HG03103 (cell line): ENCODE results near the gene HSDL2.
"Not testable (repeated sequence)": the region's sequence is repeated elsewhere in the genome, so short reads cannot be mapped to it uniquely, and the experiment has no call there.

Experiments
- ATAC-seq: cut with Tn5 transposase; IDR thresholded peaks from one replicate; pipeline ENCODE4 v1.9.1; 2021; ENCODE audit warnings: low read depth; ENCODE audit not compliant: unreplicated experiment

HSDL2 gene

DNA sequence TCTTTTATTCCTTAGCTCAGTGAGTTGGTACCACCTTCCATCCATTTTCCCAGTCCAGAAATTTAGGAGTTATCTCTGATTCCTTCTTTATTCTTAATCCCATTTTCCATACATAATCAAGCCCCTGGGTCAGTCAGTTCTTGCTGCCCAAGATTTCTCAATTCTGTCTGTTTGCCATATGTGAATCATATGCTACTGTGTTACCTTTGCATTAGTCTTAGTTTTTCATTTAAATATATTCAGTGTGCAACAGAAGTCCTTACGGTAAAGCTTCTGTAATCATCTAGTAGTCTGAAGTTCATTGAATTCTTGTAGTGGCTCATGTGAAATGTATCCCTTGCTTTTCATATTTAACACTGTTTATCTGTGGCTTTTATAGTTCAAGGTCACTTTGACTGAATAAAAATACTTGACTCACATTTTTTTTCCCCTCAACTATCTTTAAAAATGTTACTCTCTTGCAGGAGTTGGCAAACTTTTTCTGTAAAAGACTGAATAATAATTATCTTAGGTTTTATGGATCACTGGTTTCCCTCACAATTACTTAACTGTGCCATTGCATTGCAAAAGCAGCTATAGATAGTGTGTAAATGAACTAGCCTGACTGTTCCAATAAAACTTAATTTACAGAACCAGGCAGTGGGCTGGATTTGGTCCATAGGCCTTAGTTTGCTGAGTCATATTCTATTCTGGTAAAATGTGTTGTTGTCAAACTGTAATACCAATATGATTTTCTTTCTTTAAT, 113.7 kb downstream of the HSDL2 start:
- ATAC-seq, result no peak

GRCh38 chr9:112494153-112494552, 114.2 kb downstream of the HSDL2 start:
- no peak for ATAC-seq

GRCh38 chr9:112495614-112496013, 115.7 kb downstream of the HSDL2 start:
- ATAC-seq, result no peak

GRCh38 chr9:112496074-112496722, 116.3 kb downstream of the HSDL2 start:
- no peak for ATAC-seq

DNA sequence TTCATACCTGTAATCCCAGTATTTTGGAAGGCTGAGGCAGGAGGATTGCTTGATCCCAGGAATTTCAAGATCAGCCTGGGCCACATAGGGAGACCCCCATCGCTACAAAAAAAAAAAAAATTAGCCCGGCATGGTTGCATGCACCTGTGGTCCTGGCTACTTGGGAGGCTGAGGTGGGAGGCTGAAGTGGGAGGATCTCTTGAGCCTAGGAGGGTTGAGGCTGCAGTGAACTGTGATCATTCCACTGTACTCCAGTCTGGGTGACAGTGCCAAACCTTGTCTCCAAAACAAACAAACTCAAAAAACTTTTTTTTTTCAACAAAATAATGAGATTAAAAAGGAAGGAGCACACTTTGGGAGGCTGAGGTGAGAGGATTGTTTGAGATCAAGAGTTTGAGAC, 120.9 kb downstream of the HSDL2 start:
- no peak for ATAC-seq

DNA sequence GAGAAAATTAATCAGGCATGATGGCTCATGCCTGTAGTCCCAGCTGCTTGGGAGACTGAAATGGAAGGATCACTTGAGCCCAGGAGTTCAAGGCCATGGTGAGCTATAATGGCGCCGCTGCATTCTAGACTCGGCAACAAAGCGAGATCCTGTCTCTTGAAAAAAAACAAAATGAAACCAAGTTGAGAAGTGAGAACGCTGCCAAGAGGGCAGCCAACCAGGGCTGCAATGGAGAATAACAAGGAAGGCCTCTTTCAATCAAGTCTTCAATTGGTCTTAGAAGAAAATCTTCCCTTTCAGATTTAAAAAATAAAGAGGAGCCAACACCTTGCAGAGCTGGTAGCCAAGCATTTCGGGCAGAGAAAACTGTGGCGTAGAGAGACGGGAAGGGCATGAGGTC, 121.4 kb downstream of the HSDL2 start:
- no peak for ATAC-seq

DNA sequence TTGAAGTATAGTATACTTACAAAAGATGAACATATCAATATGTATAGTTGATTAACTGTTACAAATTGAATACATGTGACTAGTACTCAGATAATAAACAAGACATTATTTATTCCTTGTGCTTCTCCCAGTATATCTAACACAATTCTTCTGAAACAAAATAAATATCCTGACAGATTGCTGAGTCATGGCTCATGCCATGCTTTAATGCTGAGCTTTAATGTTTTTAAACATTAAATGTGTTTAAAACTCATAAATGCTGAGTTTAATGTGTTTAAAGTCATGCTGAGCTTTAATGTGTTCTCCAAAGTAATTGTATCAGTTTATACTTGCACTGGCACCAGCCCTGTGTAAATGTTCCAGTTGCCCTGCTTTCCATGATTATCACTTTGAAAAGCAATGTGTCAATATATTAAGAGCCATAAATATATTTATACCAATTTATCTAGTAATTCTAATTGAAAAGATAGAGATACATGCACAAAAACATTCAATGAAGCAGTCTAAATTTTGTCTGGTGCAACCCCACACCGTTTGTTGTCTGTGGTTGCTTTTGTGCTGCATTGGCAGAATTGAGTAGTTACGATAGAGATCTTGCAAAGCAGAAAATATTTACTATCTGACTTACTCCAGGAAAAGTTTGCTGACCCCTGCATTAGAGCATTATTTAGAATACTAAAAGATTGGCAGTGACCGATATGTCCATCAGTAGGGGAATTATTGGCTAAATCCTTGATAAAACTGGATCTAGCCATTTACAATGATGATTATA, 122.5 kb downstream of the HSDL2 start:
- no peak for ATAC-seq

DNA sequence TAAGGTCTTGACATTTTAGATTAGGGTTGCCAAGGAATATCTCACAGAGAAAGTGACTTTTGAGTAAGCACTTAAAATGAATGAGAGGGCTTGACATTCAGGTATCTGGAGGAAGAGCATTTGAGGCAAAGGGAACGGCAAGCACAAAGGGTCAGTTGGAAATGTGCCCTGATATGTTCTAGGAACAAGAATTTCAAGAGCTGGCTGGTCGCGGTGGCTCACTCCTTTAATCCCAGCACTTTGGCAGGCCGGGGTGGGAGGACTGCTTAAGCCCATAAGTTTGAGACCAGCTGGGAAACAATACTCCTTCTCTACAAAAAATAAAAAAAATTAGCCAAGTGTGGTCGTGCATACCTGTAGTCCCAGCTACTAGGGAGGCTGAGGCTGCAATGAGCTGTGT, 123.3 kb downstream of the HSDL2 start:
- no peak for ATAC-seq

DNA sequence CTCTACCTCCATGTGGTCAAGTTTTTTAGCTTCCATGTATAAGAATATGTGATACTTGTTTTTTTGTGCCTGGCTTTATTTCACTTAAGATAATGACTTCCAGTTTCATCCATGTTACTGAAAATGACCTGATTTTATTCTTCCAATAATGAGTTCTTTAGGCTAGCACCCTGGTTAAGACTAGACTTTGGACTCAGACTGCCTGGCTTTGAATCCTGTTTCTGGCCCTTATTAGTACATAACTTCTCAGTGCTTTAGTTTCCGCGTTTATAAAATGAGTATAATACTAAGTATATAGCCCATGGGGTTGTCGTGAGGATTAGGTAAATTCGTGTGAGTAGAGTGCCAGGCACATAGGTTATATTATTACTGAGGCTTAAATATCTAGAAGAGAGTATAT, 125.2 kb downstream of the HSDL2 start:
- ATAC-seq, result no peak

DNA sequence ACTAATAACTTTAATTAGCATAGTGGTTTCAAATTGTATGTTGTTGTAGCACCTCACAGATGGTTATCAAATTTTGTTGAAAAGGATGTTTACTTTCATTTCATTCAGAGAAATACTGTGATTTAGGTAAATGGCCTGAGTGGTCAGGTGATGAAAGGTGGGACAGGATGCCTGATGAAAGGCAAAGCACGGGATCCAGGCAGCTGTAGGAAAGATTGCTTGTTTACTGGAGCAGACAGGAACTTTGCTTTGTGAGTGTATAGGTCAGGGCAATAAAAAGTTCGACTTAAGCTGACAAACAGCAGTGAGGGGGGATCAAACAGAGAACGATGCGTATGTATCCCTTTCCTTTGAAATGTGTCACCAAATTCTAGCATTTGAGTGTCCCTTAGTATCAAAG, 125.7 kb downstream of the HSDL2 start:
- ATAC-seq, result no peak

DNA sequence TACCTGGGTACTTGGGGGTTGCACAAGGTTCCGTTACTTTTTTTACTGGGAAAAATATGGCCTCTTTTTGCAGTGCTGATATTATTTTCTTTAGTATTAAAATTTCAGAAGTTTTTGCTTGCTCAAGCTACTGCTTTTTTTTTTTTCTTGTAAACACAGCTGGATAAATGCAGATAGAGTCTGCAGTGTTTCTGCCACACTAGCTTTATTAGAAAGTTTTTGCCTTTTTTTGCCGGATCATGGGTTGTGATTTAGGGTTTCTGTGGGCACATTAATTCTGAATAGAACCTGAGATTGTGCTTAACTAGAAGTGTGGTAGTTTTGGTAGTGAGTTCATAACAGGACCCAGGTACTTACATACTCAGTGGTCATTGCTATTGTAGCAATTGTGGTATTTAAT, 126.7 kb downstream of the HSDL2 start:
- no peak for ATAC-seq

DNA sequence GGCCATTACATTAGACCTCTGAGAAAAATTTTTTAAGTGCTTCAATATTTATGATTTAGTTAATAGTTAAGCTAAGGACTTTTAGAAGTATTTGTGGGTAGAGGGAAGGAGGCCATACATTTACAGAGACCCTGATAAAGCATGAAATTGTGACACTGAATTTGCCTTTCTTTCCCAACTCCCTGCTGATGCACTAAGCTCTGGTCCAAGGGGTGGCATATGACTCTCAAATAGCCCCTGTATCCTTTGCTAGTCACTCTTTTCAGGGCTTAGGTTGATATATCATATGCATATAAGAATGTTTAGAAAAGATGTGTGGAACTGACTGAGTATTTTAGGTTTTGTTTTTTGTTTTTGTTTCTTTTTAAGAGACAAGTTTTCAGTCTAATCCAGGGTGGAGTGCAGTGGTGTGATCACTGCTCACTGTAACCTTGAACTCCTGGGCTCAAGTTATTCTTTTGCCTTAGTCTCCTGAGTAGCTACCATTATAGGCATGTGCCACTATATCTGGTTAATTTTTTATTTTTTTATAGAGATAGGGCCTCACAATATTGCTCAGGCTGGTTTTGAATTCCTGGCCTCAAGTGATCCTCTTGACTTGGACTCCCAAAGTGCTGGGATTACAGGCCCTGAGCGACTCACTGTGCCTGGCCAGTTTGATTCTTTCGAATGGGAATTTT, 127.2 kb downstream of the HSDL2 start:
- no peak for ATAC-seq

DNA sequence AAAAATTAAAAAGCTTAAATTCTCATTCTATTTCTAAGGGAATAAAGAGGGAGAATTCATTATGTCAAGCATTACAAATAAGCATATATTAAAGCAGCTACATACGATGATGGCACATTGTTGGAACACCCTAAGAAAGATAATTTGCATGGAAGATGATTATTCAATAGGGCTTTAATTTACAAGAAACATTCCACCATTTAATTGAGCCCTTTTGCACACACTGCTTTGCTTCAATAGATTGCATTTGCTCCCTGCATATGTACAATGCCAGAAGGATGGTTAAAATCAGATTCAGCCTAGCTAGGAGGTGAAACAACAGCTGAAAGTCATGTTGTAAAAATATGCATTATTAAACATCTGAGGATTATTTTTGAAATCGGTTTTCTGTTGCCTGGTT, 128.5 kb downstream of the HSDL2 start:
- ATAC-seq, result no peak

- not testable (repeated sequence) for ATAC-seq
Observed at GRCh38 chr9:112512377-112512776, 132.5 kb downstream of the HSDL2 start.

DNA sequence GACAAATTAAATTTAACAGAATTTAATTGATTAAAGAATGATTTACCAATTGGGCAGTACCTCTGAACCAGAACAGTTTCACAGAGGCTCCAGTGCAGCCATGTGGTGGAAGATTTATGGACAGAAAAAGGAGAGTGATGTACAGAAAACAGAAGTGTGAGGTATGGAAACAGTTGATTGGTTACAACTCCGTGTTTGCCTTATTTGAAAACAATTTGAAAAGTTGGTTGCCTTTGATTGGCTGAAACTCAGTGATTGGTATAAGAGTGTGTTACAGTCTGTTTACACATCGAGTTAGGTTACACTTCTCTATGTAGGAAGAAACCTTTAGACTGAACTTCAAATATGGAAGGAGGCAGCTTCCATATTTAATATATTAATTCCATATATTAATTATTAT, 136.9 kb downstream of the HSDL2 start:
- no peak for ATAC-seq

DNA sequence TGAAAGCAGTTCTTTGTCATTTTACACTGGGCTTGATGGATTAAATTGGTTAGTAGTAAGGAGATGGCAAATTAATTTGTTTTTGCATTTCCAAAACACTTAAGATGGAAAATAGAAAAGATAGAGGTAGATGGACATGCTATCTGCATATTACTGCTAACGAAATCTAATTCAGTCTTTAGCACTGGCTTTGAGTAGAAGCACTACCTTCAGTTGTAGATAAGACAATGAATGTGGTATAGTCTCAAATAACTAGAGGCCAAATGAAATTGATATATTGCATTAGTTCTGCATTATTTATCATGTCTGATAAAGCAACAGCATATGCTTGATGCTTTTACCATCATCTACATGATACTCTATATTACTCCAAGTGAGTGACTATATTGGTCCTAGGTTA, 140.2 kb downstream of the HSDL2 start:
- ATAC-seq, result no peak

GRCh38 chr9:112520656-112521055, 140.7 kb downstream of the HSDL2 start:
- no peak for ATAC-seq
